Activated CD4-positive, alpha-beta T cell treated with anti-CD3 and anti-CD28 coated beads, Interleukin-2, amount 50 U/mL, for 24 hours (primary cell): ENCODE results near the gene NDST1.
A peak's percentile ranks its signal among the peaks of the same experiment; 100 is the strongest.

Experiments
- DNase-seq, 2 donors: peaks; one replicate each; pipeline ENCODE4 v3.0.0-alpha.2; 2020; ENCODE audit warnings: low read depth in 1 of 2, low spot score in 1 of 2

NDST1 gene

DNA sequence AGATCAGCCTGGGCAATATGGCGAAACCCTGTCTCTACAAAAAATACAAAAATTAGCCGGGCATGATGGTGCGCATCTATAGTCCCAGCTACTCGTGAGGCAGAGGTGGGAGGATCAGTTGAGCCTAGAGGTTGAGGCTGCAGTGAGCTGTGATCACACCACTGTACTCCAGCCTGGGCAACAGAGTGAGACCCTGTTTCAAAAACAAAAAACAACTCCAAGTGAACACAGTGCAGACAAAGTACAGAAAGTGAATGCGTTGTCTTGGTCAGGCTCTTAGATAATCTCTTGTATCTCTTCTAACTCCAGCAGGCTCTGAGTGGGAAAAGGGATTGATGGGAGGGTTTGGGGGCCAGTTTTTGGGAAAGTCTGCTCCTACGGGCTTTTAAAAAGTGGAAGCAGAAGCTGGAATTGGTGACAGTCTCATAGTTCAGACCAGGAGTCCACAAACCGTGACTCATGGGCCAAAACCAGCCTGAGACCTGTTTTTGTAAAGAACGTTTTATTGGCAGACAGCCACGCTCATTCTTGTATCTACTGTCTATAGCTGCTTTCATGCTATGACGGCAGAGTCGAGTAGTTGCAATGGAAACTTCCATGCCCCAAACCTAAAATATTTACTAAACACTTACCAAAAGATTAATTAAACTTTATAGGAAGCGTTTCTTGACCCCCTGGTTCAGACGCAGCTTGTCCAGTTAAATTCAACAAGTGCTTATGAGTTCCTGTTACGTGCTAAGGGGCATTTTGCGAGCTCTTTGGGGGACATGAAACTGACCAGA, 32.9 kb downstream of the NDST1 start:
- DNase-seq = no peak

GRCh38 chr5:150541397-150541675, 33.4 kb downstream of the NDST1 start:
- no peak for DNase-seq

- no peak for DNase-seq
These were observed 34.0 kb downstream of the NDST1 start for GRCh38 chr5:150541895-150542294.

GRCh38 chr5:150542933-150543445, 35.1 kb downstream of the NDST1 start:
- no peak for DNase-seq

GRCh38 chr5:150544611-150545219, 36.8 kb downstream of the NDST1 start:
- DNase-seq = peak in 1 of 2 donors; percentile 49

- no peak for DNase-seq
These were observed 37.3 kb downstream of the NDST1 start for GRCh38 chr5:150545246-150545645.

DNA sequence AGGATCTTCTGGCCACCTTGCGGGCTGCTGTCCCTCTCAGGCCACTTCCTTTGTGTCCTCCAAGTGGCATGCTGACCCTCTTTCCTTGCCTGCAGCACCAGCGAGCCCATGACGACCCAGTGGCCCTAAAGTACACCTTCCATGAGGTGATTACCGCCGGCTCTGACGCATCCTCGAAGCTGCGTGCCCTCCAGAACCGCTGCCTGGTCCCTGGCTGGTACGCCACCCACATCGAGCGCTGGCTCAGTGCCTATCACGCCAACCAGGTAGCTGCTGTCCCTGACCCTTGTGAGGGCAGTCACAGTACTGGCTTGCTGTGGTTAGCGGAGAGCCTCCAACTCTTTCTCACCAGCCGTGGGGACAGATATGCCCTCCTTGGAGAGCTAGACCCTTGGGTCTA, 40.2 kb downstream of the NDST1 start:
- DNase-seq = no peak

DNA sequence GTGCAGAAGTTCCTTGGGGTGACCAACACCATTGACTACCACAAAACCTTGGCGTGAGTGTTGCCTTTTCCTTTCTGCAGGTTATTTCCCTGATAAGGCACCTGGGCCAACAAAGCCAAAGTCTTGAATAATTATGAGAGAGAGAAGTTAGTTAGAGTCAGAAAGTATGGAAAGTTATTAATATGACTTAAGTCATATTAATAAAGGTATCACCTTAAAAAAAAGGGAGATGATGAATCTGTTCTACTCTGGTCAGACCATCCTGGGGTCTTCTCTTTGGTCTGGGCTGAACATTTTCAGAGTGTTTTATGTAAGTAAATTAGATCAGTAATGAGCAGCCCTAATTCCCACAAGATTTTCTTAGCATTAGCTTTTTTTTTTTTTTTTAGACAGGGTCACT, 41.8 kb downstream of the NDST1 start:
- no peak for DNase-seq

GRCh38 chr5:150550286-150550685, 42.4 kb downstream of the NDST1 start:
- no peak for DNase-seq

DNA sequence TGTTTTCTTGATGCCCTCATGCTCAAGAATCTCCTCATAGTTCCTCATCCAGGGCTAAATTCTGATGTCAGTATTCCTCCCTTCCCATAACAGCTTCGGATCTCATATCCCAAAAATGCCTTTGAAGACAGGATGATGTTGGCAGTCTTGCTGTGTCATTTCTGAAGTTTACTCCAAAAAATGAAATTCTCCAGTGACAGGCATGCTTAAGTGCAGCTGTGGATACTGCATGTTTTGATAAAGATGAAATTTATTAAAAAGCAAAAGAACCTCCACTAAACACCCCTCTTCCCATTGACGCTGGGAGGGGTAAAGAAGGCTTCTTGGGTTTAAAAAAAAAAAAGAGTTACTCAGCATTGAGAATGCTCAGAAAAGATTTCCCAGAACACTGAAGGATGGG, 43.1 kb downstream of the NDST1 start:
- no peak for DNase-seq

DNA sequence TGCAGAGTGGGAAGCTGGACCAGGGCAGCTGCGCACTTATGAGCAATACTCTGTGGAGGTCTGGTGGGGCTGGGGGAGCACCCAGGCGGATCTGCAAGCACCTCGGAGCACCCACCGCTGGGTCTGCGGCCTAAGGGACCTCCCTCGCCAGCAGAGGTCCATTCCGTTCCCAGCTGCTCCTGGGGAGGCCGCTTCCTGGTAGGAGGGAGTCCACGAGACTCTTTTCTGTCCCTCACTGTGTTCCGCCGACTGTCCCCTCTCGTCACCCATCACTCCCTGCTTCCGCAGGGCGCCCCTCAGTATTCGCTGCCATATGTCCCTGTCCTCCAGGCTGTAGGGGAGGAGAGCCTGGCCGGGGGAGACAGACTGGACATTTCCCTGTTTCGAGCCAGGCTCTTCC, 45.5 kb downstream of the NDST1 start:
- no peak for DNase-seq

DNA sequence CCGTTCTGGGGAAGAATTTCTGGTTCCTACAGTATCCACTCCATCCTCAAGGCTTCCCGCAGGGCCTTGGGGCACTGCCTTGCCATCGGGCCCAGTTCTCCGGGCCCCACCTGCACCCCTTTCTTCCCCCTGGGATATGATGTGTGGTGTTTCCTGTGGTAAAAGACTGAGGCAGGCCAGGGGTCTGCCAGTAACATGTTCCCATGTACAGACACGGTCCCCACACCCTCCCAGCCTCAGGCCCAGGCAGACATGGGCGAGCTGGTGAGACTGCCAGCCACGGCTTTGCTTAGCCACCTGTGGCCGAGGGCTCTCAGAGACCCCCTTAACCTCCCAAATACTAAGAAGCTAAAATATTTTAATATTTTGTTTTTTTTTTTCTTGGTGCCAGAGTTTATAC, 46.0 kb downstream of the NDST1 start:
- DNase-seq = no peak

DNA sequence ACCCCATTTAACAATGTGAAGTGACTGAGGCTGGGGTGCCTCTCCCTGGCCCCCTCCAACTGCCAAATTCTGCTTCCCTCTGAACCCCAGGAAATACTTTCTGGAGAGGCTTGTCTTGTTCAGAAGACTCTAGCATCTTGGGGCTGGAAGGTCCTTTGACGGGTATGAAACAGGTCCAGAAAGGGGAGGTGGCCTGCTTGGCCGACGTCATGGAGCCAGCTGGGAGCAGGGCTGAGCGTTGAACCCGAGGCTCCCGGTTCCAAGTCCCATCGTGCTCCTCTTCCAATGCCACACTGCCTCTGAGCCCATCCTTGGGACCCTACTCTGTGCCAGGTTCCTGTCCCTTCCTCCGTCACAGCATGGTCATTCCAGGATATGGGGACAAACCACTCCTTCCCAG, 46.9 kb downstream of the NDST1 start:
- DNase-seq = no peak

DNA sequence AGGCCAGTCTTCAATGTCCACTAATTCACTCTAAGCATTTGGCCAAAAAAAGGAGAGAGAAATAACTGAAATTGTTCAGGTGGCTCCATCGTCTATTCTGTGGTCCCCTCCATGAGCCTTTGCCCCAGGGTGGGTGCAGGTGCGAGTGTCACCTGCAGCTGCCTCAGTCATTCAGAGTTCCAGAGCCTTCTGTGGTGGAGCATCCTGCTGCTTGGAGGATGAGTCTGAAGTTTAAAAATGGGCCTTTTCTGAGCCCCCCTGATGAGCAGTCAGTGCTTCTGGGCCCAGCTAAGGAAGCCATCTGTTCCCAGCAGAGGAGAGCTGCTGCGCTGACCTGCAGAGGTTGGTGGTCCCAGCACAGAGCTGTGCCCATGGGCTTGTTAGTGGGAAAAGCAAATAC, 48.2 kb downstream of the NDST1 start:
- DNase-seq = no peak

DNA sequence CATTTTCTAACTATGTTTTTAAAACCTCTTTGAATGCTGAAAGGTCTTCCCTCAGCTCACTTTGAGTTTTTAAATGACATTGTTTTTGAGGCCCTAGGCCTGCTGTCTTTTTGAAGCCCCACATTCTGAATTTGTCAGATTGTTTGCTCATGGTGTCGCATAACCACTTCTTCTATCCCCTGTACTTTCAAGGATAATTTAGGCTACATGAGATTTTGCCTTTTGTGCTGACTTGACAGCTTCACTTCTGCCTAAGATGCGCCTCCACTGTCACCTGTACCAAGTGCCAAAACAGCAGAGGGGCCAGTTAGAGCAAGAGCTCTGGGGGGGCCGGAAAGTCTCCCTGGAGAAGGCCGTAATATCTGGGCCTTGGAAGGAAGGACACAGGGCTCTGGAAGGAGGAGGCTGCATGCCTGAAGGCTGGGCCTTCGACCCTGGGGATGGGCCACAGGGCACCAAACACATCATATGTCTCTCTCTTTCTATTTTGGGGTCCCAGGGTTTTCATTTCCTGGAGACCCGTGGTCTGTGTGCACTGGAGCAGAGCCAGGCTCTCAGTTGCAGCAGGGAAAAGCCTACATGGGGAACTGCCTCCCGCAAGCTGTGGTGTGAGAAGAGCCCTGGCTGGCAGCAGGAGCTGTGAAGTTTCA, 49.1 kb downstream of the NDST1 start:
- DNase-seq = no peak

DNA sequence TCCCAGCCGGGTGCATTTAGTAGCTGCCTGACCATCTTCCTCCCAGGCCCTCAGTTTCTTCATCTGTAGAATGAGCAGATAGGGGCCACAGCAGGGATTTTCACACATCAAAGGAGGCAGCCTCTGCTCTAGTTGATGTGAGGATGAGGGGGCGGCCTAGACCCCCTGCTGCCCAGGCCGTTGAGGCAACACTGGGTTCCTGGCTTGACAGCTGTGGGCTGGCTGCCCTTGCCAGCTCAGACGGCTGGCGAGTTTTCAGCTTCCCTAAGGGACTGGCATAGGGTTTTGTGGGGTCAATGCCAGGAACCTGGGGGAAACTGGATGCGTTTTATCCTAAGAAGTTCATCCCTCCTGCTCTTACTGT, 49.6 kb downstream of the NDST1 start:
- no peak for DNase-seq

DNA sequence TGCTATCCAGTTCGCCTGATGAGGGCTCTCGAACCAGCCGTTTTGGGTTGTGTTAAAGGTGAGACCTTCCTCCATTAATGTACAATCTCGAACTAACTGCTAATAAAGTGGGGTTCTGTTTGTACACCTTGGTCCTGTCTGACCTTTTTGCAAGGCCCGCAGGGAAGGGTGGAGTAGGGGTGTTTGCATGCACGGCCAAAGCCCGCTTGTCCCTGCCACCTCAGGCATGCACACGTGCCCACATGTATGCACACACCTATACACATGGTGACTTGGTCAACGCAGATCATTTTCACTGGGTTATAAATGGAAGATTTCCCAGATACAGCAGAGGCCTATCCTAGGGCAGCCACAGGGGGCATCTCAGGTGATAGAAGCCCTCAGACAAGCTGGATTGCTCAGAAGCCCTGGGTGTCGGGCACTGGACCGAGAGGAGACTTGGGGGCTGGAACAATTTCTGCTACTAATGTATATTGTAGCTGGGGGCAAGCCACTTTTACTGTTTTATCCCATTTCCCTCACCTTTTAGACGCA, 50.2 kb downstream of the NDST1 start:
- no peak for DNase-seq

- no peak for DNase-seq
These were observed 51.2 kb downstream of the NDST1 start for GRCh38 chr5:150559088-150559487.

GRCh38 chr5:150559701-150560100, 51.8 kb downstream of the NDST1 start:
- no peak for DNase-seq

DNA sequence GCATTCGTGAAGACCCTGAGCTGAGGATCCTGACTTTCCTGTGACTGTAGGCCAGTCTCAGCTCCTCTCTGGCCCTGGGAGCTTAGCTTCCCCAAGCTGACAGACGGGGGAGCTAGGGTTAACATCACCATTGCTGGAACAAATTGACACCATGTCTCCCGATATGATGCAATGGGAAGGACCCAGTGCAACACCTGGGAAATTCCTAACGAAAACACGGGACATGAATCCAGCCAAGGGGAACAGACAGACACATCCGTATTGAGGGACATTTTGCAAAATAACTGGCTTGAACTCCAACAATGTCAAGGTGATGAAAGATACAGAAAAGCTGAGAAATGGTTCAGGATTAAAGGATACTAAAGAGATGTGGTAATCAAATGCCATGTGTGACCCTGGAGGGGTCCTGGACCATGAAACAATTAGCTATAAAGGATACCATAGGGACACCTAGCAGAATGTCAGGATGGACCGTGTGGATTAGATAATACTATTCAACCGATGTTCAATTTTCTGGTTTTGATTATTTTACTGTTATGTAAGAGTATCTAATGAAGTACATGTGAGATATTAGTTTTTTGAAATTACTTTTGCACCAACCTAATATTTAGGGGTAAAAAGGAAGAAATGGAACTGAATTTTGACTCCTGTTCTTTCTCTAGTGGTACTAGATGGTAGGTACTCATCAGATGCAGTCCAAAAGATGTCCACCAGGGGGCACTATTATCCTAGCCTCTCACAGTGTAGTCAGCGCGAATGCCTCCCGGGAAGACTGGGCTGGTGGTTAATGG, 52.7 kb downstream of the NDST1 start:
- DNase-seq = peak; percentile 67 to 89

DNA sequence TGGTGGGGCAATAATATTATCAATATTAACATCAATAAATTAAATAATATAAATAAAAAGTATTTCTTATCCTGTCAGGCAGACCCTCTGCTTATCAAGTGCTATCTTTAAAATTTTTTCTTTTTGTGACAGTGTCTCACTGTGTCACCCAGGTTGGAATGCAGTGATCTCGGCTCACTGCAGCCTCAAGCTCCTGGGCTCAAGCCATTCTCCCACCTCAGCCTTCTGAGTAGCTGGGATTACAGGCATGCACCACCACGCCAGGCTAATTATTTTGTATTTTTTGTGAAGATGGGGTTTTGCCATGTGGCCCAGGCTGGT, 53.2 kb downstream of the NDST1 start:
- DNase-seq = no peak
